Heart right ventricle (tissue), 16 donors: ENCODE data around the gene CERS6. TPM values are rescaled to one million over a fixed set of nuclear protein-coding genes. Genes with fewer than 3 reads are reported as not detected.

Experiments used
- ATAC-seq, 8 donors: fragments of 200-7000 bp; cut with Tn5 transposase; one replicate each; pipeline ENCODE4 v1.9.1; 2020; ENCODE audit warnings: mild to moderate bottlenecking in 8 of 8, moderate library complexity in 8 of 8, moderate number of reproducible peaks in 1 of 8
- DNase-seq, 2 donors: peaks; one replicate each; pipeline ENCODE4 v3.0.0-alpha.2; 2020
- H3K27ac ChIP-seq, 10 donors: fragments of 200-600 bp; sonication (generic) in 2 of 10; one replicate each; pipeline versions ENCODE4 v1.5.0 to v1.8.0; 2020 to 2022; ENCODE audit warnings: mild to moderate bottlenecking in 3 of 10
- H3K27me3 ChIP-seq, 7 donors: fragments of 200-600 bp; one replicate each; pipeline ENCODE4 v1.8.0; 2021 to 2022; ENCODE audit warnings: mild to moderate bottlenecking in 2 of 7
- H3K36me3 ChIP-seq, 9 donors: fragments of 200-600 bp; sonication (generic) in 1 of 9; one replicate each; pipeline versions ENCODE4 v1.5.0 to v1.8.0; 2020 to 2022; ENCODE audit warnings: mild to moderate bottlenecking in 2 of 9
- H3K4me1 ChIP-seq, 9 donors: fragments of 200-600 bp; sonication (generic) in 1 of 9; one replicate each; pipeline versions ENCODE4 v1.5.0 to v1.8.0; 2020 to 2022; ENCODE audit warnings: mild to moderate bottlenecking in 4 of 9
- H3K4me3 ChIP-seq, 10 donors: fragments of 200-600 bp; sonication (generic) in 2 of 10; one replicate each; pipeline versions ENCODE4 v1.5.0 to v1.8.0; 2020 to 2022; ENCODE audit warnings: mild to moderate bottlenecking in 7 of 10, moderate library complexity in 2 of 10
- H3K9me3 ChIP-seq, 11 donors: fragments of 200-600 bp in 10 of 11; sonication (generic) in 2 of 11; one replicate each; pipeline versions ENCODE4 v1.5.0 to v1.8.0; 2013 to 2022; ENCODE audit warnings: mild to moderate bottlenecking in 2 of 11, control low read depth in 1 of 11, moderate library complexity in 1 of 11
- WGBS, 2 donors: extraction: QIAGEN DNeasy Blood & Tissue Kit; methylation state at CpG; one replicate each; pipeline ENCODE4 v1.1.7; 2013; ENCODE audit warnings: inconsistent platforms in 1 of 2; 5-methylcytosine and 5-hydroxymethylcytosine counted together
- intact Hi-C, 10 donors: fragments of 100-400 bp; cut with DNase I; formaldehyde crosslinking; loops; one replicate each; pipeline versions ENCODE4 v1.11.1 to v1.14.2; 2022
- polyA plus RNA-seq, 2 donors: library from polyadenylated mRNA; stranded (reverse); fragments of 200-250 nt; gene quantifications; one replicate each; pipeline ENCODE4 v1.2.3, GENCODE V29; 2013
- total RNA-seq, 10 donors: library from RNA; stranded (reverse); fragmentation: NEBNext Ultra II Directional in 3 of 10; extraction: Animal tissue kit (Norgen Biotek cat#: 25700) in 3 of 10; gene quantifications; one replicate each; pipeline versions ENCODE4 v1.2.1 to v1.2.4, GENCODE V29; 2021 to 2023
- TF ChIP-seq, protein P1 (sequence below), 9 donors: fragments of 200-600 bp; sonication (generic) in 2 of 9; IDR thresholded peaks; one replicate each; pipeline versions ENCODE4 v1.5.0 to v1.8.0; 2021 to 2022; ENCODE audit warnings: antibody characterized with exemption in 9 of 9, mild to moderate bottlenecking in 5 of 9, moderate library complexity in 1 of 9
- donor health status: Arrhythmogenic right ventricular cardiomyopathy.
- donor health status: ischemic (EF 13 %, LVEDD 7.1; RV severe dilation, severe dysfunction).
- donor health status: healthy with polysubstance abuse.
- donor health status: DM: no; HTN: yes; CAD: no.
- donor health status: DM: no; HTN: no; CAD: no.
- donor health status: ischemic (EF 25% LVEDD 6.9; RV normal size, moderate dysfunction).
- donor health status: ischemic (EF 25% LVEDD 5.7; RV mildly dilated, moderate dysfunction).
- donor health status: healthy.
- donor health status: DM: yes; HTN: yes; CAD: no.
- donor health status: Ischemic cardiomyopathy.
- donor health status: ischemic (EF 35%, LVEDD 5.7; RV mildly dilated, moderate dysfunction).
- donor health status: nonischemic (EF 11% LVEDD 7.7; RV severe dilation, severe dysfunction).
- donor health status: DM: yes; HTN: yes; CAD: no.
- donor health status: PGD.
- donor health status: ischemic (EF 29% LVEDD 5.4; RV normal size, mild dysfunction).
- donor health status: nonischemic (EF 23%, LVEDD 6.1; RV moderate dilation, normal function).

The CERS6 gene
- total and polyA plus RNA-seq, 12 donors = 20.5 to 76.3 (median 56.1) TPM

DNA sequence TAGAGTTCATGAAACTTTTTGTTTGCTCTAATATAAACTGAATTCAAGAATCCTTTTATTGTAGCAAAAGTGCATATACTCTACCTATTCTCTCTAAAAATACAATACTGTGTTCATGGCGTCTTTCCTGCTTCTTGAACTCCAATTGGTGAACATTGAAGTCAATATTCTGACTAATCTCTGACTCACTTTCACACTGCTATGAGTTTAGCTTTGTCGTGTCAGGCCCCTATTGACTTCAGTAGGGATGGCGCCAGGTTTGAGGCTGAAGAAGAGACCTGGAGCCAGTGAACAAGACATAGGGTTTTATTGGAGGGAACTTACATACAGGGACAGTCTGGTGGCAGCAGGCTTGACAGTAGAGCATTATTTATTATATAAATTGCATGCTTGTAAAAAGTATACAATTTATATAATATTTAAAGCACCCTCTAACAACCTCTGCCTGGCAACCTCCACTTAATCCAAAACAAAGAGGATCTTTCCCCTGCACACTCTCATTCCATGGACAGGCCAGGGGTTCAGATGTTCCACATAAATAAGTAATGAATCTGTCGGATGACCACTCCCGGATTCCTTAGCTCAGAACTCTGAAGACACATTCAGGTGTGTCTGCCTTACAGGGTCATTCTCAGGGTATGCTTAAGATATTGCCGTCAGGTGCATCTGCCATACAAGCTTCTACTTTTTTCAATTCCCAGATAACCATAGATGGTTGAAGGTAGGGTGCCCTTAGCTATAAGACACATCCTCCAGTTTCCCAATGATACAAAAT is 141.0 kb downstream of the CERS6 start:
- Histone ChIP-seq H3K4me1 (peaks cover 0 to 50% (median 18%) of the 10 kb centered on the region in 9 donors), H3K27ac (no peak overlapping the region), H3K4me3 (no peak overlapping the region), H3K36me3 (no peaks in the 10 kb centered on the region), H3K27me3 (no peaks in the 10 kb centered on the region), H3K9me3 (no peaks in the 10 kb centered on the region)
- intact Hi-C loops = no loop called here
- TF ChIP-seq, protein P1, sequence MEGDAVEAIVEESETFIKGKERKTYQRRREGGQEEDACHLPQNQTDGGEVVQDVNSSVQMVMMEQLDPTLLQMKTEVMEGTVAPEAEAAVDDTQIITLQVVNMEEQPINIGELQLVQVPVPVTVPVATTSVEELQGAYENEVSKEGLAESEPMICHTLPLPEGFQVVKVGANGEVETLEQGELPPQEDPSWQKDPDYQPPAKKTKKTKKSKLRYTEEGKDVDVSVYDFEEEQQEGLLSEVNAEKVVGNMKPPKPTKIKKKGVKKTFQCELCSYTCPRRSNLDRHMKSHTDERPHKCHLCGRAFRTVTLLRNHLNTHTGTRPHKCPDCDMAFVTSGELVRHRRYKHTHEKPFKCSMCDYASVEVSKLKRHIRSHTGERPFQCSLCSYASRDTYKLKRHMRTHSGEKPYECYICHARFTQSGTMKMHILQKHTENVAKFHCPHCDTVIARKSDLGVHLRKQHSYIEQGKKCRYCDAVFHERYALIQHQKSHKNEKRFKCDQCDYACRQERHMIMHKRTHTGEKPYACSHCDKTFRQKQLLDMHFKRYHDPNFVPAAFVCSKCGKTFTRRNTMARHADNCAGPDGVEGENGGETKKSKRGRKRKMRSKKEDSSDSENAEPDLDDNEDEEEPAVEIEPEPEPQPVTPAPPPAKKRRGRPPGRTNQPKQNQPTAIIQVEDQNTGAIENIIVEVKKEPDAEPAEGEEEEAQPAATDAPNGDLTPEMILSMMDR (IDR thresholded peaks at IDR 0.05) = no peak
- DNase-seq (no peak), ATAC-seq (no peak)
- WGBS, 2 donors = 95 to 97% methylated on average over 6 of the region's 6 CpGs

DNA sequence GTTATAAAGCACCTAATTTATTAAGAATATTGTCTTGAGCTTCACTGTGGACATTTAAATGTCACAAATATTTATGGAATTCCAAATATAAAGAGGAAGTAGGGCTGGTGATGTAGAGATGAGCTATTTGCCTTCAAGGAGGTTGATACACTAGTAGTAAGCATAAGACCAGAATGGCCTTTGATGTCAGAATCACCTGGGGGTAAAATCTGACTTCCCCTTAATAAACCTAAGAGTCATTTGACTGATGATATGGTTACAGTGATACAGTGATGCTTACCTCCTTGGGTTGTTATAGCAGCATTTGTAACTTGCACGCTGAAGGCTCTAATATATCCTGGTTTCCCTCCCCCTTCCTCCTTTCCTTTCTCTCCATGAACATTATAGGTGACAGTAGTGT is 143.7 kb downstream of the CERS6 start:
- no peak overlapping the region for H3K4me3 ChIP-seq
- H3K27me3 ChIP-seq = no peaks in the 10 kb centered on the region
- DNase-seq (no peak), ATAC-seq (no peak)
- H3K9me3 ChIP-seq = peaks cover 0 to 7% (median 0%) of the 10 kb centered on the region in 11 donors
- 93 to 96% methylated on average over 1 of the region's 1 CpG for WGBS, 2 donors
- H3K4me1 ChIP-seq = peaks cover 0 to 36% (median 24%) of the 10 kb centered on the region in 9 donors
- TF ChIP-seq, protein P1 (IDR thresholded peaks at IDR 0.05) = no peak
- H3K36me3 ChIP-seq = no peaks in the 10 kb centered on the region
- intact Hi-C loops = no loop called here
- H3K27ac ChIP-seq = no peak overlapping the region

DNA sequence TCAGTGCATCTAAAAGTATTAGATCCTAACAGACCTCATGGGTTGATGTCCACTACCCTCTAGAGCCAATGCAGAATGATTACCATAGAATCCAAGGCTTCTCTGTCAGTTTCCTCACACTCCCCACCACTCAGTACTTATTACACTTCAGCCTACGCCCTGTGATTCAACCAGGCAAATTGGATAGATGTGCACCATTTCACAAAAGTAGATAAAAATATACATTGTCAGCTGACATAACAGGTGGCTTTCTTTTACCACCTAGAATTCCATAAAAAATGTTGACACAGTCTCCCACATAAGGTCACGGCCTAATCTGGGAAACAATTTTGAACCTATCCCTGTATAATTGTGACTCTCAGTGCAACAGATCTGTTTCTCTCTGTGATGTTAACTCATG is 144.9 kb downstream of the CERS6 start:
- 94 to 99% methylated on average over 2 of the region's 2 CpGs for WGBS, 2 donors
- no peaks in the 10 kb centered on the region for H3K27me3 ChIP-seq
- DNase-seq (no peak), ATAC-seq (no peak)
- no peaks in the 10 kb centered on the region for H3K36me3 ChIP-seq
- intact Hi-C loops = no loop called here
- H3K9me3 ChIP-seq = peaks cover 0 to 19% (median 7%) of the 10 kb centered on the region in 11 donors
- H3K27ac ChIP-seq = no peak overlapping the region
- TF ChIP-seq, protein P1 (IDR thresholded peaks at IDR 0.05) = no peak
- peaks cover 0 to 27% (median 19%) of the 10 kb centered on the region in 9 donors for H3K4me1 ChIP-seq
- H3K4me3 ChIP-seq = no peak overlapping the region

DNA sequence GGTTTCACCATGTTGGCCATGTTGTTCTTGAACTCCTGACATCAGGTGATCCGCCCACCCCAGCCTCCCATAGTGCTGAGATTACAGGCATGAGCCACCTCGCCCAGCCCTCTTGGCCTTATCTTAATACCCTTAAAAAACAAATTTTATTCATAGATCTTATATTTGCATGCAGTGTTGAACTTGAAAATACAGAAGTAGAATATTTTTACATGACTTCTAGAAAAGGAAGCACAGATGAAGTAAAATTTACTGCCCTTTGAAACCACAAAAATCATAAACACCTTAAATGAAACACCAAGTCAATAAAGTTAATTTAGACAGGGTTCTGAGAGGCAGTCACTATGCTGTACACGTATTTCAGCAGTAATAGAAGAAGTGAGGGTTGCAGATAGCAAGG is 145.7 kb downstream of the CERS6 start:
- WGBS, 2 donors = 77 to 81% methylated on average over 3 of the region's 3 CpGs
- intact Hi-C loops = no loop called here
- ATAC-seq = no peak
- H3K27ac ChIP-seq = no peak overlapping the region
- H3K27me3 ChIP-seq = no peaks in the 10 kb centered on the region
- H3K9me3 ChIP-seq = peaks cover 0 to 21% (median 7%) of the 10 kb centered on the region in 11 donors
- no peaks in the 10 kb centered on the region for H3K36me3 ChIP-seq
- DNase-seq = no peak
- no peak overlapping the region for H3K4me3 ChIP-seq
- TF ChIP-seq, protein P1 (IDR thresholded peaks at IDR 0.05) = no peak
- peaks cover 0 to 27% (median 19%) of the 10 kb centered on the region in 9 donors for H3K4me1 ChIP-seq
